ENCODE results near the gene KRT17.
A peak's percentile ranks its signal among the peaks of the same experiment; 100 is the strongest.
"Not testable (repeated sequence)": the region's sequence is repeated elsewhere in the genome, so short reads cannot be mapped to it uniquely, and the experiment has no call there.

KRT17 gene

GRCh38 chr17:41653892-41654677 lies 29.7 kb upstream of the KRT17 start:
- DNase-seq = no peak

- no peak for DNase-seq
Measured at GRCh38 chr17:41653421-41653820, 29.0 kb upstream of the KRT17 start.

GRCh38 chr17:41652461-41652970 lies 28.1 kb upstream of the KRT17 start:
- DNase-seq = no peak

GRCh38 chr17:41651625-41652460 lies 27.5 kb upstream of the KRT17 start:
- DNase-seq = no peak

GRCh38 chr17:41650794-41651624 lies 26.6 kb upstream of the KRT17 start:
- DNase-seq = no peak

GRCh38 chr17:41649923-41650519 lies 25.6 kb upstream of the KRT17 start:
- DNase-seq = no peak

GRCh38 chr17:41648411-41649195 lies 24.2 kb upstream of the KRT17 start:
- peak; percentile 60 to 63 for DNase-seq

- peak; percentile 68 to 69 for DNase-seq
Measured at GRCh38 chr17:41647940-41648410, 23.6 kb upstream of the KRT17 start.

GRCh38 chr17:41647038-41647813 lies 22.9 kb upstream of the KRT17 start:
- DNase-seq = no peak

- no peak for DNase-seq
Measured at GRCh38 chr17:41642252-41643156, 18.1 kb upstream of the KRT17 start.

- not testable (repeated sequence) for DNase-seq
Measured at GRCh38 chr17:41640596-41640995, 16.2 kb upstream of the KRT17 start.

- DNase-seq = no peak
Measured at GRCh38 chr17:41639492-41640473, 15.4 kb upstream of the KRT17 start.

GRCh38 chr17:41638941-41639340 lies 14.6 kb upstream of the KRT17 start:
- DNase-seq = no peak

- DNase-seq = no peak
Measured at GRCh38 chr17:41638194-41638593, 13.8 kb upstream of the KRT17 start.

- DNase-seq = no peak
Measured at GRCh38 chr17:41636652-41637051, 12.3 kb upstream of the KRT17 start.

GRCh38 chr17:41635121-41636097 lies 11.0 kb upstream of the KRT17 start:
- DNase-seq = no peak

GRCh38 chr17:41634639-41635038 lies 10.3 kb upstream of the KRT17 start:
- no peak for DNase-seq

Data from Kasumi-1 (cell line).